HFF-Myc (cell line): Measurements from ENCODE around the gene LTBP1.
A peak's percentile ranks its signal among the peaks of the same experiment; 100 is the strongest.

ENCODE experiments used
- DNase-seq: peaks from one replicate; pipeline ENCODE4 v3.0.0-alpha.2; 2011; ENCODE audit warnings: low read depth; ENCODE audit errors: extremely low read depth
- H3K4me3 ChIP-seq: replicated peaks from 2 replicates; pipeline ENCODE4 v1.5.1; 2011; ENCODE audit warnings: low read depth, mild to moderate bottlenecking, control low read depth, low read length
- TF ChIP-seq, protein P1 (sequence below): IDR thresholded peaks from 2 replicates; pipeline ENCODE4 v1.5.1; 2012; ENCODE audit warnings: mild to moderate bottlenecking, low read depth, low read length, control low read depth; ENCODE audit errors: missing control alignments

LTBP1 gene

DNA sequence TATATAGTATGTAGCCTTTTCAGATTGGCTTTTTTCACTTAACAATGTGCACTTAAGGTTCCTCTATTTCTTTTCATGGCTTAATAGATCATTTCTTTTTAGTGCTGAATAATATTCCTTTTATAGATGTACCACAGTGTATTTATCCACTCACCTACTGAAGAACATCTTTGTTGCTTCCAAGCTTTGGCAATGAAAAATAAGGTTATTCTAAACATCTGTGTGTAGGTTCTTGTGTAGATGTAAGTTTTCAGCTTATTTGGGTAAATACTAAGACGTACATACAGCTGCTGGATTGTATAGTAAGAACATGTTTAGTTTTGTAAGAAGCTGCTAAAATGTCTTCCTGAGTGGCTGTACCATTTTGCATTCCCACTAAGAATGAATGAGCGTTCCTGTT is 461.4 kb downstream of the LTBP1 start:
- TF ChIP-seq, protein P1, sequence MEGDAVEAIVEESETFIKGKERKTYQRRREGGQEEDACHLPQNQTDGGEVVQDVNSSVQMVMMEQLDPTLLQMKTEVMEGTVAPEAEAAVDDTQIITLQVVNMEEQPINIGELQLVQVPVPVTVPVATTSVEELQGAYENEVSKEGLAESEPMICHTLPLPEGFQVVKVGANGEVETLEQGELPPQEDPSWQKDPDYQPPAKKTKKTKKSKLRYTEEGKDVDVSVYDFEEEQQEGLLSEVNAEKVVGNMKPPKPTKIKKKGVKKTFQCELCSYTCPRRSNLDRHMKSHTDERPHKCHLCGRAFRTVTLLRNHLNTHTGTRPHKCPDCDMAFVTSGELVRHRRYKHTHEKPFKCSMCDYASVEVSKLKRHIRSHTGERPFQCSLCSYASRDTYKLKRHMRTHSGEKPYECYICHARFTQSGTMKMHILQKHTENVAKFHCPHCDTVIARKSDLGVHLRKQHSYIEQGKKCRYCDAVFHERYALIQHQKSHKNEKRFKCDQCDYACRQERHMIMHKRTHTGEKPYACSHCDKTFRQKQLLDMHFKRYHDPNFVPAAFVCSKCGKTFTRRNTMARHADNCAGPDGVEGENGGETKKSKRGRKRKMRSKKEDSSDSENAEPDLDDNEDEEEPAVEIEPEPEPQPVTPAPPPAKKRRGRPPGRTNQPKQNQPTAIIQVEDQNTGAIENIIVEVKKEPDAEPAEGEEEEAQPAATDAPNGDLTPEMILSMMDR: no peak
- no peak for DNase-seq
- no peak overlapping the region for H3K4me3 ChIP-seq

DNA sequence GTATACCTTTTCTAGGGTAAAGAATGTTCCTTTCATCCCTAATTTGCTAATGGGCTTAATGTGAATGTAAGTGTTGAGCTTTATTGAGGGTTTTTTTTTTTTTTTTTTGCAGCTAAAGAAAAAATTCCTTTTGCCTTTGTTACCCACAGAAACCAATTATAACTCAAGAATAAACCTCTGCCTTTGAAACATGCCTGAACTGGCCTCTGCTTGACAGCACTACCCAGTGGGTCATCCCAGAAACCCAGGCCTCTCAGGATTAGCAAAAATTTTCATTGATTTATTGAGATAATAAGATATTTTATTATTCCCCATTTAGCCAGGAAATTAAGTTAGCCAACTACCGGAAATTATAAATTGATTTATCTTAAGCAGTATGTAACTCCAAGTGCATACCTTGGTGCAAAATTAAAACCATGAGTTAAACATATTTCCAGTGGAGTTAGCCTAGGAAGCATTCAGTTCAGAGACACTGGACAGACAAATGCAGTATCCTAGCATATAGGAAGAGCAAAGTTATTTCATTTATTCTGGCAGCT is 462.7 kb downstream of the LTBP1 start:
- DNase-seq: no peak
- TF ChIP-seq, protein P1: no peak
- H3K4me3 ChIP-seq: no peak overlapping the region

DNA sequence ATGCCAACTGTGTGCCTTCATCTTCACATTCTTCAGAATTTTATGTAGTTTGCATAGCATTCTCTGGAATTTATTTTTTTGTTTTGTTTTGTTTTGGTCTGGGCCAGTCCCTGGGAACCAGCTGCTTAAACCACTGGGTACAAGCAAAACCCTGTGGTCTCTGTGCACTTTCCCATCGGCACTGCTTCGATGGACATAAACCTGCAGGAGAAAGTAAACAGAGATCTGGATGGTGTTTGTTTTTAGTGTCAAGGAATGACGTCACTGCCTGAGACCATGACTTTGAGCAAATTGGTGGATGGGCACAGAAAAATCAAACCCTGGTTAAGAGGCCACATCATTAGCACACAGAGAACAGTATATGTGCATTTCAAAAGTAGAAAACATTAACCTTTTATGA is 465.0 kb downstream of the LTBP1 start:
- no peak for DNase-seq
- no peak overlapping the region for H3K4me3 ChIP-seq
- TF ChIP-seq, protein P1: no peak

DNA sequence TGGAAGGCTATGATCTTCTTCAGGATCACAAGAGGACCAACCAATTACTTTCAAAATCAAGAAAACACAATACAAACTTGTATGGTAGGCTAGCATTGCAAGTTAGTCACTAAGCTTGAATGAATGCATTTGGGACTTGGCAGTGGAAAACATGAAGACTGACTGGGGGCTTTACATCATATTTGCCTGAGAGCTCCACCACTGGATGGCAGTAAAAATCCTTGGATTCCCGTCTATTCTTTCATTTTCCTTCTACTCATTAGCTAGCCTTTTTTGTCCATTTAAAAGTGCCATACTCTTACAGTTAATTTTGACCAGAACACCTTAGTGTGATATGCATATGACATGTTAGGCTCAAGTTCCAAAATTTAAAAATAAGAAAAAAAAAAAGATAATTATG is 466.2 kb downstream of the LTBP1 start:
- no peak overlapping the region for H3K4me3 ChIP-seq
- no peak for DNase-seq
- TF ChIP-seq, protein P1: peak; percentile 48

DNA sequence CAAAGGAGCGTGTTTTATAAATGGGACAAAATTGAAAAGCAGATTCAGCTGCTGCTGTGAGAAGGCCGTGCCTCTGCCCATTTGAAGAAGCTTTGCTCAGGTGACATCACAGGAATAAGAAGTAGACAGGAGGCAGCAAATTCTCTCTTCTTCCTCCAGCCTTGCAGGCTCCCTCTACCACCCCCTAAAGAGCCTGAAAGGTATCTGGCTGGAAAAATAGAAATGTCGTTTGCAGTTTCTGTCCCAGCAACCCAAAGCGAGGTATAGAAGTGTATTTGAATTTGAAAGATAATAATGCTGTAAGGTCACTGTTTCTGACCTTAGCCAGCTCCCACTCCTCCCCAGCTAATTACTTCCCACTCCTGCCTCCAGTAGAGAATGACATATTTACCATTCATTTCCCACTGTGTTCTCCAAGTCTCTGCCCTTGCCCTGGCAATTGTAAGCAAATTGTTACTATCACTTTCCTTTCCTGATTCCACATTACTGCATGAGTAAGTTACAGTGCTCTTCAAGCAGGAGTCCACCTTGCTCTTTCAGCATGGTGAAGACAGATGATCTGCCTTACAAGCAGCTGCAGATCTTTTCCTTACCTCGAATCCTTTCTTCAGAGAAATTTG is 472.9 kb downstream of the LTBP1 start:
- no peak for DNase-seq
- TF ChIP-seq, protein P1: no peak
- H3K4me3 ChIP-seq: no peak overlapping the region

DNA sequence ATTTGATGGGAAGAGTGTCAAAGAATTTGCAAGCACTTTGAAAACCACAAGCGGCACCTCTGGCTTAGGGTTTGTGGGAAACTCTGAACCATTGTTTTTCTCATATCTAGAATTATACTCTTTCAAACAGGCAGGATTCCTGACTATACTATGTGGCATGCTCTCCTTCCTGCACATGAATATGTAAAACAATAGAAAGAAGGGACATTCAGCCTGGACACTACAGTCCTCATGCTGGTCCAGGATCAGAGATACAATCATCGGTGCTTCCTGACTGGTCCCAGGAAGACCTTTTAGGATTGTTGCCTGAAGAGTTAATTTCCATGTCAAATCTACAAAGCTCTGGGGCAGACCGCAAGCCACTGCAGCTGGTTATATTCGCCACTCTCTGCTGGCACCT is 474.0 kb downstream of the LTBP1 start:
- no peak for DNase-seq
- TF ChIP-seq, protein P1: no peak
- no peak overlapping the region for H3K4me3 ChIP-seq

DNA sequence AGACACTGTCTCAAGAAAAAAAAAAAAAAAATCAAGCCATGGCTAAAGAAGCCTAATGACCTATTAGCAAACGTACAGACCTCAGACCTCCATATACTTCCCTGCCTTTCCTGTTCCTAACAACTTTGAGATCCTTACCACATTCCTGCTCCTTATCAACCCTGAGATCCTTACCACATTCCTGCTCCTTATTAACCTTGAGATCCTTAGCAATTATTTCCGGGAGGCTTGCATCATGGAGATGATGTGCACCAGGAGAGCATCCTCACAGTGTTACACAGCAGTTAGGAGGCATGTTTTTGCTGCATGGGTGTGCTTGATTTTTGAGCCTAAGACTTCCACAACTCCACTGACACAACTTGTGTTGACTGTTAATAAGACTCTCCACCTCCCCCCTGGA is 475.1 kb downstream of the LTBP1 start:
- DNase-seq: no peak
- no peak overlapping the region for H3K4me3 ChIP-seq
- TF ChIP-seq, protein P1: no peak
